AG09319 (cell line): ENCODE results near the gene YRDC.

ENCODE experiments used
- DNase-seq: peaks from one replicate; pipeline ENCODE4 v3.0.0-alpha.2; 2010; ENCODE audit warnings: low read depth; ENCODE audit errors: extremely low read depth
- TF ChIP-seq, protein P1 (sequence below): IDR thresholded peaks from 2 replicates; pipeline ENCODE4 v1.5.1; 2011; ENCODE audit warnings: low read depth, mild to moderate bottlenecking, inconsistent platforms, low read length, moderate library complexity

YRDC gene

DNA sequence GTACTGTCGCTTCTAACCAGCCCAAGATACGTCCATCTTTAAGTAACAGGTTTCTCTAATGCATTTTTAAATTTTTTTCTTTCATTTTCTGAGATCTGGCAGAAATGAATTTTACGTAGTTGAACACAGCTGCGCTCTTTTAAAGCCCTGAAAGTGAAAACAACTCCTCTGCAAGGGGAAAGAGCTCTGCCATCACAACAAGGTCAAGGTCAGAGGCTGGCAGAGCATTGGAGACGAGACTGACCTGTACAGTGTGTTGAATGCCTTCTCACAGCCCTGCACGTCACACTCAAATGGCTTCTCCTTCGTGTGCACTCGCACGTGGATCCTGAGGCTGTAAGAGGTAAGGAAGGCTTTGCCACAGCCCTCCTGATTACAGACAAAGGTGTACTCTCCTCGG is 31.7 kb upstream of the YRDC start:
- no peak for DNase-seq
- TF ChIP-seq, protein P1, sequence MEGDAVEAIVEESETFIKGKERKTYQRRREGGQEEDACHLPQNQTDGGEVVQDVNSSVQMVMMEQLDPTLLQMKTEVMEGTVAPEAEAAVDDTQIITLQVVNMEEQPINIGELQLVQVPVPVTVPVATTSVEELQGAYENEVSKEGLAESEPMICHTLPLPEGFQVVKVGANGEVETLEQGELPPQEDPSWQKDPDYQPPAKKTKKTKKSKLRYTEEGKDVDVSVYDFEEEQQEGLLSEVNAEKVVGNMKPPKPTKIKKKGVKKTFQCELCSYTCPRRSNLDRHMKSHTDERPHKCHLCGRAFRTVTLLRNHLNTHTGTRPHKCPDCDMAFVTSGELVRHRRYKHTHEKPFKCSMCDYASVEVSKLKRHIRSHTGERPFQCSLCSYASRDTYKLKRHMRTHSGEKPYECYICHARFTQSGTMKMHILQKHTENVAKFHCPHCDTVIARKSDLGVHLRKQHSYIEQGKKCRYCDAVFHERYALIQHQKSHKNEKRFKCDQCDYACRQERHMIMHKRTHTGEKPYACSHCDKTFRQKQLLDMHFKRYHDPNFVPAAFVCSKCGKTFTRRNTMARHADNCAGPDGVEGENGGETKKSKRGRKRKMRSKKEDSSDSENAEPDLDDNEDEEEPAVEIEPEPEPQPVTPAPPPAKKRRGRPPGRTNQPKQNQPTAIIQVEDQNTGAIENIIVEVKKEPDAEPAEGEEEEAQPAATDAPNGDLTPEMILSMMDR = no peak

DNA sequence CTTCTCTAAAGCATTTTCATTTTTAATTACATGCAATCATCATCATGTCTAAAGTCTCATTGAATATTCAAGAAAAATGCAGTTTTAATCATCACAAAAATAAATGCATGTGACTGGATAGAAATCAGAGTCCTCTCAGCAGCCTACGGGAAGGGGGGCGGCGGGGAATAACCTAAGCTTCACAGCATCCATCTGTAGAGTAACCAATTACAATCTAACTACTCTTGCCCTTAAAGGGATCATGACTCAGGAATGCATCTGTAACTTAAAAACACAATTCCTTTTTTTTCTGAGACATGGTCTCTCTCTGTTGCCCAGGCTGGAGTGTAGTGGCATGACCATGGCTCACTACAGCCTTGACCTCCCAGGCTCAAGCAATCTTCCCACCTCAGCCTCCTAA is 28.8 kb upstream of the YRDC start:
- TF ChIP-seq, protein P1 = no peak
- no peak for DNase-seq

DNA sequence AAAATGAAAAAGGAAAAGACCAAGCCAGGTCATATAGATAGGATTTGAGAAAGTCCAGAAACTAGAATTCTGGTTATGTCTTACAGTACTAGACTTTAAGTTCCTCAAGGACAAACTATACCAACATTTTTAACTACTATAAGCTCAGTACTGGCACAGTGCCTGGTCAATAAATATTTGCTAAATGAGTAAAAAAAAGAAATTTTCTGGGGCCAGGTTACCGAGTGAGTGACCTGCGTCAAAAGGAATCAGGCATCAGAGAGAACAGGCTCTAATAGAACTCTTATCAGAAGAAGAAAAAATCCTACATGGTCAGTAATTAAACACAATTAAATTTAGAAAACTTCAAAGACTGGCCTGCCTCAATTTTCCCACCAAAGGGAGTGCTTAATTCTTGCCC is 23.8 kb upstream of the YRDC start:
- no peak for DNase-seq
- TF ChIP-seq, protein P1 = no peak

DNA sequence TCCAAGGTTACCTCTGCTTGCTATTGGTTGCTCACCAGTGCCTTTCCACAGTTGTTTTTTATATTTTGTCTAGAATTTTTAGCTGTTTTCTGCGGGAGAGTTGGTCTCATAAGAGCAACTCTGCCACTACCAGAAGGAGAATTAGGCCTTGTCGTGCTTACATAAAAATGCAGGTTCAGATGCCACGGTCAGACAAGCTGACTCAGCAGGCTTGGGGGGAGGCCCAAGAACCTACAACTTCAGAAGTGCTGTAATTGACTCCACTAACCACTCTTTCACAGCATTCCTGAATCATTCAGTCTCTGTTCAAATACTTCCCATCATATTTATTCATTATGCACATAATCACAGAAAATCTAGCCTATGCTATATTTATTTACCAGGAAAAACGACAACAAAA is 23.1 kb upstream of the YRDC start:
- TF ChIP-seq, protein P1 = no peak

DNA sequence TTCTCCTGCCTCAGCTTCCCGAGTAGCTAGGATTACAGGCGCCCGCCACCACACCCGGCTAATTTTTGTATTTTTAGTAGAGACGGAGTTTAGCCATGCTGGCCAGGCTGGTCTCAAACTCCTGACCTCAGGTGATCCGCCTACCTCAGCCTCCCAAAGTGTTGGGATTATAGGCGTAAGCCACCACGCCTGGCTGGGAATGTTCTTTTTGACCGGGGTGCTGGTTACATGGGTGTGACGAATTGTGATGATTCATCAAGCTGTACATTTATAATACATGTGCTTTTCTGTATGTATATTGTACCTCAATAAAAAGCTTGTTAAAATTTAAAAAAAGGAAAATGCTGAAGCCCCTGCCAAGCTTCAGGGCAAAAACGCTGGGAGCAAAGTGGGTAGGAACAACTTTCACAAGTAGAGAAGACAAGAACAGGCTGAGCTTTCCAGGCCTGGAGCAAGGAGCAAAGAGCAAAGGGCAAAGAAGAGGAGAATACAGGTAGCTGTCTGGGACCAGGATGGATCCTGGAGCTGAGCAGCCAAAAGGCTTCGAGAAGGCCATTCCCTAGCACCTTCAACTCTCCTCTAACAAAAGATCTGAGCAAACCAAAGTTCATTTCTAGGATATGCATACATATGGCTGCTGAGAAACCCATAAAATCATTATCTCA is 20.5 kb upstream of the YRDC start:
- TF ChIP-seq, protein P1 = no peak
- no peak for DNase-seq

More for the DNA sequence above, 23.1 kb upstream of the YRDC start:
- DNase-seq = no peak

DNA sequence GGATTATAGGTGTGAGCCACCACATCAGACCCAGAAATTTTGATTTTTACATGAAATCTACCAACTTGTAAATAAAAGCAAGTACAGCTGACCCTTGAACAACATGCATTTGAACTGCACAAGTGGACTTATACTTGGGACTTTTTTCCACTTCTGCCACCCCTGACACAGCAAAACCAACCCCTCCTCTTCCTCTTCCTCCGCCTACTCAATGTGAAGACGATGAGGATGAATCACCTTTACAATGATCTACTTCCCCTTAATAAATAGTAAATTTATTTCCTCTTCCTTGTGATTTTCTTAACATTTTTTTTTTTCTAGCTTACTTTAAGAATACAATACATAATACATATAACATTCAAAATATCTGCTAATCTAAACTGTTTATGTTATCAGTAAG is 17.5 kb upstream of the YRDC start:
- TF ChIP-seq, protein P1 = no peak
- no peak for DNase-seq

DNA sequence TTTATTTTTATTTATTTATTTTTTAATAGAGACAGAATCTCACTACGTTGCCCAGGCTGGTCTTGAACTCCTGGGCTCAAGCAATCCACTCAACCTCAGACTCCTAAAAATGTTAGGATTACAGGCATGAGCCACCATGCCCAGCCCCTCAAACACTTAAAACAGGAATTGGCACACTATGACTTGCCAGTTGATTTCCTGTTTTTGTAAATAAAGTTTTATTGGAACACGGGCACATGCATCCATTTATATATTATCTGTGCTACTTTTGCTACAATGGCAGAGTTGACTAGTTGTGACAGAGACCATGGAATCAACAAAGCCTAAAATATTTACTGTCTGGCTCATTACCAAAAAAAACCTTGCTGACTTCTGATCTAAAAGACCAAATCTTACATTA is 16.0 kb upstream of the YRDC start:
- no peak for DNase-seq
- TF ChIP-seq, protein P1 = no peak
